UCSD-AML1 (cell line): ENCODE results near the gene IL1RAPL2.
"Not testable (repeated sequence)": the region's sequence is repeated elsewhere in the genome, so short reads cannot be mapped to it uniquely, and the experiment has no call there.

Source experiments
- DNase-seq: peaks from one replicate; lab custom pipeline; 2025; ENCODE audit not compliant: unreplicated experiment; lab: John Stamatoyannopoulos, UW

The IL1RAPL2 gene

GRCh38 chrX:105006996-105007395 is 441.0 kb downstream of the IL1RAPL2 start:
- no peak for DNase-seq

GRCh38 chrX:105013719-105014118 is 447.7 kb downstream of the IL1RAPL2 start:
- DNase-seq, result no peak

- DNase-seq, result no peak
Measured at GRCh38 chrX:105017641-105018040, 451.6 kb downstream of the IL1RAPL2 start.

- no peak for DNase-seq
Measured at GRCh38 chrX:105018865-105019264, 452.9 kb downstream of the IL1RAPL2 start.

GRCh38 chrX:105028962-105029361 is 463.0 kb downstream of the IL1RAPL2 start:
- DNase-seq, result not testable (repeated sequence)

GRCh38 chrX:105038672-105039328 is 472.8 kb downstream of the IL1RAPL2 start:
- DNase-seq, result no peak

- DNase-seq, result no peak
Measured at GRCh38 chrX:105050921-105051320, 484.9 kb downstream of the IL1RAPL2 start.

GRCh38 chrX:105051364-105051763 is 485.4 kb downstream of the IL1RAPL2 start:
- no peak for DNase-seq

GRCh38 chrX:105052926-105053325 is 486.9 kb downstream of the IL1RAPL2 start:
- no peak for DNase-seq

- DNase-seq, result no peak
Measured at GRCh38 chrX:105063743-105064142, 497.7 kb downstream of the IL1RAPL2 start.

- DNase-seq, result no peak
Measured at GRCh38 chrX:105098201-105098600, 532.2 kb downstream of the IL1RAPL2 start.

GRCh38 chrX:105098812-105099211 is 532.8 kb downstream of the IL1RAPL2 start:
- no peak for DNase-seq

GRCh38 chrX:105101378-105101777 is 535.4 kb downstream of the IL1RAPL2 start:
- no peak for DNase-seq

- DNase-seq, result no peak
Measured at GRCh38 chrX:105109936-105110335, 543.9 kb downstream of the IL1RAPL2 start.

GRCh38 chrX:105114554-105115130 is 548.6 kb downstream of the IL1RAPL2 start:
- no peak for DNase-seq

- DNase-seq, result not testable (repeated sequence)
Measured at GRCh38 chrX:105115596-105116320, 549.8 kb downstream of the IL1RAPL2 start.

GRCh38 chrX:105116486-105116885 is 550.5 kb downstream of the IL1RAPL2 start:
- no peak for DNase-seq

- DNase-seq, result no peak
Measured at GRCh38 chrX:105117621-105118020, 551.6 kb downstream of the IL1RAPL2 start.

- DNase-seq, result no peak
Measured at GRCh38 chrX:105120463-105120862, 554.5 kb downstream of the IL1RAPL2 start.

- no peak for DNase-seq
Measured at GRCh38 chrX:105121186-105121585, 555.2 kb downstream of the IL1RAPL2 start.

GRCh38 chrX:105126201-105126600 is 560.2 kb downstream of the IL1RAPL2 start:
- no peak for DNase-seq

GRCh38 chrX:105134273-105134672 is 568.3 kb downstream of the IL1RAPL2 start:
- DNase-seq, result no peak
